ENCODE data around the gene KLHL29. TPM values are rescaled to one million over a fixed set of nuclear protein-coding genes. Genes with fewer than 3 reads are reported as not detected.

Gene KLHL29
- total and polyA plus RNA-seq, 8 donors: 0.91 to 6.6 (median 2.6) TPM

GRCh38 chr2:23666980-23667357 is 282.0 kb downstream of the KLHL29 start:
- no peak for DNase-seq
- intact Hi-C loops (cut with DNase I): no loop called here
- H3K9me3 ChIP-seq: no peaks in the 10 kb centered on the region
- H3K4me3 ChIP-seq: no peak overlapping the region
- H3K27ac ChIP-seq: no peak overlapping the region
- TF ChIP-seq CTCF (IDR thresholded peaks at IDR 0.05): no peak
- peaks cover 0 to 3% (median 0%) of the 10 kb centered on the region in 4 donors for H3K27me3 ChIP-seq
- no peaks in the 10 kb centered on the region for H3K4me1 ChIP-seq
- no peaks in the 10 kb centered on the region for H3K36me3 ChIP-seq
- 88 to 93% methylated on average over 7 of the region's 7 CpGs for WGBS, 2 donors
- ATAC-seq: no peak
- no peak for FAIRE-seq

DNA sequence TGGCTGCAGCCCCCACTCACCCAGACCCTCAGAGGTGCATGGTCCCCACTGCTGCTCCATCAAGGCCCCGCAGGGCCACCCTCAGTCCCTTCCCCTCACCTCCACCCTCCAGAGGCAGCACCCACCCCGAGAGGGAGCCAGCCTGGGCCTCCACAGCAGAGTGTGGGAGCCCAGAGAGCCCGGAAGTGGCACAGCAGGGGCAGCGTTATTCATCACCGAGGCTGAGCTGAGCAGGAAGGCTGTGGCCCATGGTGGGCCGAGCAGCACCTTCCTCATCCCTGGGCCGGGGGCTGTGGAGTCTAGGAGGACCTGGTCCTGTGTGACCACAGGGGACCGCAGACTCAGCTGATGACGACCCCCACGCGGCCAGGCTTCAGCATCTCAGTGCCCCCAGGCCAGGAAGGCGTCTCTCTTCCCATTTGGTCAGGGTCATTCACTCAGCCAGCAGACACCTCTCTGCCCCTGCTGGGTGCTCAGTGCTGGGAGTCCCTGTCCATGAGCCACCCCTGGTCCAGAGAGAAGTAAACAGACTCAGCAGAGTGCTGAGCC is 283.9 kb downstream of the KLHL29 start:
- no peak for FAIRE-seq
- no peak overlapping the region for H3K27ac ChIP-seq
- WGBS, 2 donors: 83 to 90% methylated on average over 12 of the region's 12 CpGs
- no peaks in the 10 kb centered on the region for H3K4me1 ChIP-seq
- peak in 1 of 6 donors; percentile 65 for DNase-seq
- no peaks in the 10 kb centered on the region for H3K36me3 ChIP-seq
- intact Hi-C loops (cut with DNase I): no loop called here
- no peak for TF ChIP-seq CTCF (IDR thresholded peaks at IDR 0.05)
- H3K9me3 ChIP-seq: no peaks in the 10 kb centered on the region
- H3K27me3 ChIP-seq: peaks cover 0 to 3% (median 0%) of the 10 kb centered on the region in 4 donors
- no peak for ATAC-seq
- H3K4me3 ChIP-seq: no peak overlapping the region

DNA sequence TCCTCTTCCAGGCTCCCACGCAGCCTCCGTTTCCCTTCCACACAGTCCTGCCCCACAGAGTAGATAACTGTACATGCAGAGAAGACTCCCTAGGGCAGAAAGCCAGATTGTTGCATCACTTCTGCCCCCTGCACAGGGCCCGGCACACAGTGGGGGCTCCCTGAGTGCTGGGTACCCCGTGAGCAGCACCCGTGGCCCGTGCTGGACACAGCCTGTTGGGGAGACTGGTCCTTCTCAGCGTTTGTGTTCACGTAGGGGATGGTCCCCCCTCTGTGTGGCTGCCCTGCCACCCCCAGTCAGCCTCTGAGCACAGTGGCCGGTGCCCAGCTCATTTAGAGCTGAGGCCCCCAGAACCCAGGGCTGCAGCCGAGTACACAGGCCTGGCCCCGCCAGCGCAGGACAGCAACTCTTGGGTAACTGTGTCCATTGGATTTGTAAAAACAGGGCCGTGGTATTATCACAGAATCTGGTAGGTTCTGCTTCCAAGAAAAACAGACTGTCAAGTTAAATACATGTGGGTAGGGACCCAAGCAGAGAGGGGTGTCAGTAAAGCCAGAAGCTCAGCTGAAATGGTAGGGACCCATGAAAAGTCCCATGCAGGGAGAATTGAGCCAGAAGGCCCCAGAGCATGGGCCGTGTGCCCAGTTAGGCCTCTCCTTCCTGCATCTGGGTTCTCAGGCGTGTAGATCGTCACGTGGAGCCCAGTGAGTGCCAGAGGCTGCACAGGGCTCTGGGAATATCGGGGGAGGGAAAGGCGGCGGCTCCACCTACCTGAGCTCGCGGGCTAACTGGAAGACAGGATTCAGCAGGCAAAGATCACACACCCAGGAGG is 284.6 kb downstream of the KLHL29 start:
- Histone ChIP-seq H3K4me3 (no peak overlapping the region), H3K27ac (no peak overlapping the region), H3K27me3 (no peaks in the 10 kb centered on the region), H3K9me3 (no peaks in the 10 kb centered on the region), H3K36me3 (no peaks in the 10 kb centered on the region), H3K4me1 (no peaks in the 10 kb centered on the region)
- intact Hi-C loops (cut with DNase I): no loop called here
- FAIRE-seq: no peak
- peak in 5 of 6 donors; percentile 27 to 65 (median 45) for DNase-seq
- peak; percentile 60 to 75 (median 71) for ATAC-seq
- no peak for TF ChIP-seq CTCF (IDR thresholded peaks at IDR 0.05)
- WGBS, 2 donors: 84% methylated on average over 22 of the region's 22 CpGs

DNA sequence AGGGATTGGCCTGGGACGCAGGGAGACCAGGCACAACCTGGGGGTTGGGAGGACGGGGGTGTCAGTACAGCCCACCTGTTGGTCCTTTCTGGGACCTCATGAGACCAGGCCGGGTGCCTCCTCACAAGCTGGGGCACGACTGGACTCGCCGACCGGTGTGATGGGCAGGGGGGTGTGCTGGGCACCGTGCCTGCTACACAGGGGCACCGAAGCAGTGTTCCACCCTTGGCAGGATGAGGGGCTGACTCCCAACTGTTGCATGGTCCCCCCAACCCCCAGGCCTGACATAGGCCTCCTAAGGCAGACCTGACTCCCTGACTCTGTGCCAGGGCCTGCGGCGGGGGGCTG is 285.2 kb downstream of the KLHL29 start:
- TF ChIP-seq CTCF (IDR thresholded peaks at IDR 0.05): no peak
- FAIRE-seq (no peak), DNase-seq (peak in 1 of 6 donors; percentile 66), ATAC-seq (no peak)
- Histone ChIP-seq H3K36me3 (no peaks in the 10 kb centered on the region), H3K9me3 (no peaks in the 10 kb centered on the region), H3K4me1 (no peaks in the 10 kb centered on the region), H3K27ac (no peak overlapping the region), H3K27me3 (no peaks in the 10 kb centered on the region), H3K4me3 (no peak overlapping the region)
- 90 to 93% methylated on average over 11 of the region's 11 CpGs for WGBS, 2 donors
- intact Hi-C loops (cut with DNase I): no loop called here

DNA sequence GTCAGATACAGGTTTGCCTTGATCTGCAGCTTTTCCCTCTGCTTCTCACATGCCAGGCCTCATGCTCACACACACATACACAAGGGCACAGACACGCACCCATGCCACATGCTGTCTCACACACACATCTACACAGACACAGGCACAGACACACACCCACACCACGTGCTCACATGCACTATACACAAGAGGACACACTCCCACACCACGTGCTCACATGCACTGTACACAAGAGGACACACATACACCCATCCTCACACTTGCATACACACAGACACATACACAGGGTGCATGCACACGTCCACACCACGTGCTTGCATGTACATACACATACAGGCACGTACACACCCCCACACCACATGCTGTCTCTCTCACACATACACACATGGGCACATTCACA is 288.1 kb downstream of the KLHL29 start:
- WGBS, 2 donors: 87 to 90% methylated on average over 6 of the region's 6 CpGs

More for the DNA sequence above, 288.1 kb downstream of the KLHL29 start:
- Histone ChIP-seq H3K36me3 (no peaks in the 10 kb centered on the region), H3K4me1 (no peaks in the 10 kb centered on the region), H3K27me3 (no peaks in the 10 kb centered on the region), H3K9me3 (no peaks in the 10 kb centered on the region), H3K27ac (no peak overlapping the region), H3K4me3 (no peak overlapping the region)
- intact Hi-C loops (cut with DNase I): no loop called here
- no peak for TF ChIP-seq CTCF (IDR thresholded peaks at IDR 0.05)
- FAIRE-seq (no peak), ATAC-seq (no peak), DNase-seq (peak in 1 of 6 donors; percentile 25)

Data from pancreas (tissue), 10 donors.